ENCODE data around the gene SLC49A4.

SLC49A4 gene

DNA sequence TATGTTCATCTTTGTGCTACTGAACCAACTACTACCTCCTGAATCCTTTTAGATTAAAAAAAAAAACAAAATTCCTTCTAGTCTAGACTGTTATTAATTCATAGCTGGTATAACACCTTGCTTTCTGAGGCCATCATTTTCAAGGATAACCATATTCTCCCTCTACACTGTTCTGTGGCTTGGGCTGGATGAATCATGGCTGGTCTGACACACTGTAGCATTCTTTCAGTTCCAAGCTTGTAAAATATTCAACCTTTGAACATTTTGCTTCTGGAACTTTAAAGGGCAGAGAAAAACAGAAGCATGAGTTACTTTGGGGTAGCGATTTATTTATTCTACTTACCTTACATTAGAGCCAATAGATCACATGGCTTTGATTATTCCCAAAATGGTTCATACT lies 8.8 kb upstream of the SLC49A4 start:
- H3K4me1 ChIP-seq (ENCODE audit: insufficient read depth, insufficient read length) = no peaks in the 10 kb centered on the region
- DNase-seq (ENCODE audit: low read depth, low spot score) = no peak
- H3K9me3 ChIP-seq (ENCODE audit: insufficient read depth, low read length) = peaks cover 10% of the 10 kb centered on the region
- TF ChIP-seq ZNF274 (IDR thresholded peaks at IDR 0.05; ENCODE audit: low read depth, low read length) (no peak), SUZ12 (IDR thresholded peaks at IDR 0.05; ENCODE audit: extremely low read depth, insufficient read depth, insufficient read length) (no peak), YY1 (IDR thresholded peaks at IDR 0.05; ENCODE audit: insufficient read depth, insufficient read length) (no peak)
- H3K4me3 ChIP-seq (ENCODE audit: insufficient read length, low read depth) = no peak overlapping the region
- no peaks in the 10 kb centered on the region for H3K27me3 ChIP-seq (ENCODE audit: insufficient read depth, insufficient read length)
- H3K9ac ChIP-seq (ENCODE audit: insufficient read length, low read depth) = no peak overlapping the region
- H3K36me3 ChIP-seq (ENCODE audit: insufficient read depth, insufficient read length, low read length) = no peaks in the 10 kb centered on the region

DNA sequence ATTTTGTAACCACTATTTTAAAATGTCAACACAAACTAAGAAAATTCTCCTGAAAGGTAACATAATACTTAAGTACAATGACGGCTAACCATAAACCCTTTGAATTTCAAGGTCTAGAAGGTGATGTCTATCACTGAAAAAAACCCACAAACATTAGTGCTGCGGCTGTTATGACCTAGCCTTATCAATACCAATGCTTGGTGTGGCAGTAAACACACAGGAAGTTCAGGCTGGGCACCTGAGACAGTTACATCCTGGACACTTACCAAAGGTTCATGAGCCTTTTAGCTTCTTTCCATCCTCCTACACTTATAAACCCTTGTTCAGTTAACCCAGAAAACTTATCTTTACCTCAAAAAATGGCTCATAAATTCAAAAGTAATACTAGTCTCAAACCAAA lies 7.0 kb upstream of the SLC49A4 start:
- Histone ChIP-seq H3K9me3 (ENCODE audit: insufficient read depth, low read length) (no peaks in the 10 kb centered on the region), H3K36me3 (ENCODE audit: insufficient read depth, insufficient read length, low read length) (no peaks in the 10 kb centered on the region), H3K27me3 (ENCODE audit: insufficient read depth, insufficient read length) (no peaks in the 10 kb centered on the region), H3K4me1 (ENCODE audit: insufficient read depth, insufficient read length) (no peaks in the 10 kb centered on the region), H3K9ac (ENCODE audit: insufficient read length, low read depth) (no peak overlapping the region), H3K4me3 (ENCODE audit: insufficient read length, low read depth) (no peak overlapping the region)
- TF ChIP-seq YY1 (IDR thresholded peaks at IDR 0.05; ENCODE audit: insufficient read depth, insufficient read length) (no peak), ZNF274 (IDR thresholded peaks at IDR 0.05; ENCODE audit: low read depth, low read length) (no peak), SUZ12 (IDR thresholded peaks at IDR 0.05; ENCODE audit: extremely low read depth, insufficient read depth, insufficient read length) (no peak)
- DNase-seq (ENCODE audit: low read depth, low spot score) = no peak

DNA sequence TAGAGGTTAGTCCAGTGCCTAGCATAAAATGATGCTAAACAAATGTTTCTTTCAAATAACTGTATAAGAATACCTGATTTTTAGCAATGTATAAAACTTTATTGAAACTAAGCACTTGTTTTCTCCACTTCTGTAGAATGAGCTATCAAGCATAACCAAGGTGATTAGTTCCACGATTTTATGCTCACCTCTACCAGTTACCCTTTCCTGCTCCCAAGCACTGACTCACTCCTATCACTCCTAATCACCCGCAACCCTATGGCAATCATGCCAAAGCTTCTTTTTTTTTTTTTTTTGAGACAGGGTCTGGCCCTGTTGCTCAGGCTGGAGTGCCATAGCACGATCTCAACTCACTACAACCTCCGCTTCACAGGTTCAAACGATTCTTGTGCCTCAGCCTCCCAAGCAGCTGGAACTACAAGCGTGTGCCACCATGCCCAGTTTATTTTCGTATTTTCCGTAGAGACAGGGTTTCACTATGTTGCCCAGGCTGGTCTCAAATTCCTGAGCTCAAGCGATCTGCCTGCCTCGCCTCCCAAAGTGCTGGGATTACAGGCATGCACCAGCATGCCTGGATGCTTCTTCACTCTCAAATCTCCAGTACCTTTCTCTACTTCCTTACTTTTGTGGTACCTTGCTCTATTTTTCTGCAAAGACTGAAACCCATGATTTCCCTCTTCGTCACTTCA lies 5.1 kb upstream of the SLC49A4 start:
- no peaks in the 10 kb centered on the region for H3K9me3 ChIP-seq (ENCODE audit: insufficient read depth, low read length)
- H3K27me3 ChIP-seq (ENCODE audit: insufficient read depth, insufficient read length) = no peaks in the 10 kb centered on the region
- no peak for DNase-seq (ENCODE audit: low read depth, low spot score)
- no peak overlapping the region for H3K9ac ChIP-seq (ENCODE audit: insufficient read length, low read depth)
- TF ChIP-seq ZNF274 (IDR thresholded peaks at IDR 0.05; ENCODE audit: low read depth, low read length) (no peak), YY1 (IDR thresholded peaks at IDR 0.05; ENCODE audit: insufficient read depth, insufficient read length) (no peak), SUZ12 (IDR thresholded peaks at IDR 0.05; ENCODE audit: extremely low read depth, insufficient read depth, insufficient read length) (no peak)
- no peak overlapping the region for H3K4me3 ChIP-seq (ENCODE audit: insufficient read length, low read depth)
- no peaks in the 10 kb centered on the region for H3K4me1 ChIP-seq (ENCODE audit: insufficient read depth, insufficient read length)
- no peaks in the 10 kb centered on the region for H3K36me3 ChIP-seq (ENCODE audit: insufficient read depth, insufficient read length, low read length)

DNA sequence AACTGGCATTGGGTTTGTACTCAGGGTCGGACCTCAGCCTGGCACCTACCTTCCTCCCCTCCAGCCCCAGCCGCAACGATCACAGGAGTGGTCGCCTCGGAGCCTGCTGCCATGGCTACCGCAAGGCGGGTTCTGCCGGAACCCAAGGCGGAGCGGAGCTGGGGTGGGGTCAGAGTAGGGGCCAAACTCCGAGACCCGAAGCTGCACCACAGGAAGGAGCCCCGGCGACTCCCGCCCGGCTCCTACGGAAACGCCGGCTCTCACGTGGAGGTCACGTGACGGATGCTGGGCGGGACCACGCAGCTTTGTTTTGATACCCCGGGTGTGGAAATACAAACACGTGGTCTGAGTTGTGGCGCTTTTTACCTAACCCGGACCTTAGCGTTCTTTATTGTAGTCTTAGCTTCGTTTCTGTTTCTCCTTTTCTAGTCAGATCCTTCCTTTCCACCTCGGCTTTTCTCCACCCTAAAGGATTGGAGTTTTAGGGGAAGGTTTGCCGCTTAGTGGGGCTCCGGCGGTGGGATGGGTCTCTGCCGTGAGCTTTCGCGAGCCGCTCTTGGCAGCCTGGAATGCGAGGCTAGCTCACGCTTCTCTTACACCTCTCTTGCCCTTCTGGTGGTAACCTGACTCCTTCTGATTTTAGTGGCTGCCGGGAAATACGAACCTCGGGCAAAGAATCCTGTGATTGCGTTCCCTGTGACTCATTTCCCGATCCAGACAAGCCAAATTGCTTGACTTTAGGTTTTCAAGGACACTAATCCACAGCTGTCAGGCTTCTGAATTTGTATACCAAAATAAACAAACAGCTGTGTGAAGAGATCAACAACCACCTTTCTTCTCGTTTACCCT lies 1.1 kb upstream of the SLC49A4 start, which contains the start of gene HSPBAP1:
HSPBAP1 (minus strand) TSS at position 264 of the 849 bp plus-strand sequence; CDS start at position 113, 151 bp downstream.
- Histone ChIP-seq H3K4me3 (ENCODE audit: insufficient read length, low read depth) (peak within 1 kb of the TSS; percentile 82), H3K36me3 (ENCODE audit: insufficient read depth, insufficient read length, low read length) (no peaks in the 10 kb centered on the region), H3K27me3 (ENCODE audit: insufficient read depth, insufficient read length) (peaks cover 20% of the 10 kb centered on the region), H3K4me1 (ENCODE audit: insufficient read depth, insufficient read length) (no peaks in the 10 kb centered on the region), H3K9me3 (ENCODE audit: insufficient read depth, low read length) (no peaks in the 10 kb centered on the region), H3K9ac (ENCODE audit: insufficient read length, low read depth) (peak within 1 kb of the TSS; percentile 87)
- TF ChIP-seq ZNF274 (IDR thresholded peaks at IDR 0.05; ENCODE audit: low read depth, low read length) = no peak
- TF ChIP-seq SUZ12 (IDR thresholded peaks at IDR 0.05; ENCODE audit: extremely low read depth, insufficient read depth, insufficient read length) = no peak
- TF ChIP-seq YY1 (IDR thresholded peaks at IDR 0.05; ENCODE audit: insufficient read depth, insufficient read length) = no peak
- DNase-seq (ENCODE audit: low read depth, low spot score) = peak; percentile 89

DNA sequence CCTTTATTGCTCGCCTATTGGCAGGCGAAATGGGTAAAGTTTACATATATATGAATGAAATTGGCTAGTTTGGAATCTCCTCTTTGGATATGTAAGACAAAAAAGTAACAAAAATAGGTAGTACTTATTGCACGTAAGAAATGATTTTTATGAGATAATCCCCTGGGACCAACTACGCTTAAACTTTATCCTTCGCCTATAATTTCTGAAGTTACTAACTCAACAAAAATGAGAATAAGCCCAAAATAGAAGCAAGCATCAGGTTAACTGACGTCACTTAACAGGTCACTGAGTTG lies 438 bp upstream of the SLC49A4 start:
- H3K27me3 ChIP-seq (ENCODE audit: insufficient read depth, insufficient read length) = peaks cover 20% of the 10 kb centered on the region
- DNase-seq (ENCODE audit: low read depth, low spot score) = no peak
- peak overlapping the region; percentile 82 for H3K4me3 ChIP-seq (ENCODE audit: insufficient read length, low read depth)
- no peaks in the 10 kb centered on the region for H3K36me3 ChIP-seq (ENCODE audit: insufficient read depth, insufficient read length, low read length)
- no peaks in the 10 kb centered on the region for H3K9me3 ChIP-seq (ENCODE audit: insufficient read depth, low read length)
- no peak for TF ChIP-seq SUZ12 (IDR thresholded peaks at IDR 0.05; ENCODE audit: extremely low read depth, insufficient read depth, insufficient read length)
- no peak for TF ChIP-seq ZNF274 (IDR thresholded peaks at IDR 0.05; ENCODE audit: low read depth, low read length)
- TF ChIP-seq YY1 (IDR thresholded peaks at IDR 0.05; ENCODE audit: insufficient read depth, insufficient read length) = no peak
- no peaks in the 10 kb centered on the region for H3K4me1 ChIP-seq (ENCODE audit: insufficient read depth, insufficient read length)
- H3K9ac ChIP-seq (ENCODE audit: insufficient read length, low read depth) = peak overlapping the region; percentile 87

DNA sequence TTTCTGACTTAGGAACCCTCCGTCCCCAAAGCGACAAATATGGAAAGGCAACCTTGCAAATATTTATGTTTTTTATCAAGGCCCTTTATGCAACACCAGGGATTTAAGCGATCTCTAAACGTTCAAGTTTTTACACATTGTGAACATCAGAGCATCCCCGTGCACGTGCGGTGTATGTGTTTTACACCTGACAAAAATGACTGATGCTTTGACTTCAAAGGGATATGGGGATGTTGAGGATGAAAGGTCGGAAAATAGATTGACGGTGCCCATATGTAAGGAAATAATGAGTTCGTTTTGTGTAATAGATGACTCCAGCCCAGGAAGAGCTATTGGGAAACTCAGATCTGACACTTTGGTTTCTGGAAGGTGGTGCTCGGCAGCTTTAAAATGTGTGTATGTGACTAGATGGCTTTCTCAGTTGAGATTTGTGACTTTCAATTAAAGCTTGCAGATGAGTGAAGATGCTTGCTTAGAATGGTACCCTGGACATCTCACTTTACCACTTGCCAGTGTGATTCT lies 866 bp downstream of the SLC49A4 start:
- Histone ChIP-seq H3K4me1 (ENCODE audit: insufficient read depth, insufficient read length) (no peaks in the 10 kb centered on the region), H3K36me3 (ENCODE audit: insufficient read depth, insufficient read length, low read length) (no peaks in the 10 kb centered on the region), H3K9ac (ENCODE audit: insufficient read length, low read depth) (peak overlapping the region; percentile 87), H3K27me3 (ENCODE audit: insufficient read depth, insufficient read length) (peaks cover 20% of the 10 kb centered on the region), H3K9me3 (ENCODE audit: insufficient read depth, low read length) (no peaks in the 10 kb centered on the region), H3K4me3 (ENCODE audit: insufficient read length, low read depth) (peak overlapping the region; percentile 82)
- DNase-seq (ENCODE audit: low read depth, low spot score) = no peak
- TF ChIP-seq YY1 (IDR thresholded peaks at IDR 0.05; ENCODE audit: insufficient read depth, insufficient read length) (no peak), ZNF274 (IDR thresholded peaks at IDR 0.05; ENCODE audit: low read depth, low read length) (no peak), SUZ12 (IDR thresholded peaks at IDR 0.05; ENCODE audit: extremely low read depth, insufficient read depth, insufficient read length) (no peak)

DNA sequence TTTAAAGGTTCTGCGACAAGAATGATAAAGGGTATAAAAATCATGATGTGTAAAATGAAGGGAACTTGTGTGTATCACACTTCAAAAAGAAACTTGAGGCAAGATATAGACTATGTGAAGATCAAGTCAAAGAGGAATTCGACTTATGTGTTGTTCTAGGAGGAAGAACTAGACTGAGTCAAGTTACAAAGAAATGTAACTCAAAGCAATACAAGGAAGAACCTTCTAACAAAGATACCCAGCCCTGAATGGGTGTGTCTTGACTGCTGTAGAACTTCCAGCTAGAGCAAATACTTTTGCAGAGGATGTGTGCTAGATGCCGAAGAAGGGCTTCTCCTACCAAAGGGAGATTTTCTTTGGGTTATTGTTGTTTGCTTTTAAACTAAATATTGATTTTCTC lies 2.4 kb downstream of the SLC49A4 start:
- DNase-seq (ENCODE audit: low read depth, low spot score) = no peak
- Histone ChIP-seq H3K9ac (ENCODE audit: insufficient read length, low read depth) (no peak overlapping the region), H3K9me3 (ENCODE audit: insufficient read depth, low read length) (no peaks in the 10 kb centered on the region)

More for the DNA sequence above, 2.4 kb downstream of the SLC49A4 start:
- H3K4me3 ChIP-seq (ENCODE audit: insufficient read length, low read depth) = no peak overlapping the region
- TF ChIP-seq YY1 (IDR thresholded peaks at IDR 0.05; ENCODE audit: insufficient read depth, insufficient read length) (no peak), ZNF274 (IDR thresholded peaks at IDR 0.05; ENCODE audit: low read depth, low read length) (no peak), SUZ12 (IDR thresholded peaks at IDR 0.05; ENCODE audit: extremely low read depth, insufficient read depth, insufficient read length) (no peak)
- H3K27me3 ChIP-seq (ENCODE audit: insufficient read depth, insufficient read length) = peaks cover 20% of the 10 kb centered on the region
- H3K4me1 ChIP-seq (ENCODE audit: insufficient read depth, insufficient read length) = no peaks in the 10 kb centered on the region
- H3K36me3 ChIP-seq (ENCODE audit: insufficient read depth, insufficient read length, low read length) = no peaks in the 10 kb centered on the region
